IPS-11a (cell line): ENCODE results near the gene MIXL1.
"Not testable (repeated sequence)": the region's sequence is repeated elsewhere in the genome, so short reads cannot be mapped to it uniquely, and the experiment has no call there.

Experiments used
- H3K4me3 ChIP-seq: one replicate; pipeline ENCODE4 v1.5.1; 2013; ENCODE audit warnings: low read depth, low read length, control low read depth

Gene MIXL1

DNA sequence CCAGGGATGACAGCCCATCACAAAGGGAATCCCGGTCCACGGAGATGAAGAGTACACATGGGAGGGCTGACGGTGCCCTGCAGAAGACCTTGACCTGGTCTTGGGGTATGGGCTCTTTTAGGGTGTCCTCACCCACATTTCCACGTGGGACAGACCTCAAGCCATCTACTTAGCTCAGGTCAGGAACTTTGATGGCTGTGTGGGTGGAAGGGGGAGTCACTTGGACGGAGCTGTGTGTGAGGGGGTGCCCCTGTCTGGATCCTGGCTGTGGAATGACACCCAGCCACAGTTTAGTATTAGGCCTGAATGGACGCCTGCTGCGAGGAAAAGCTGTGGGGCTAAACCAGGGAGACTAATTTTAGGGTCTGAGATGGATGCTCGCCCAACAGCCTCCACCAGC is 10.9 kb upstream of the MIXL1 start:
- H3K4me3 ChIP-seq = no peak overlapping the region

DNA sequence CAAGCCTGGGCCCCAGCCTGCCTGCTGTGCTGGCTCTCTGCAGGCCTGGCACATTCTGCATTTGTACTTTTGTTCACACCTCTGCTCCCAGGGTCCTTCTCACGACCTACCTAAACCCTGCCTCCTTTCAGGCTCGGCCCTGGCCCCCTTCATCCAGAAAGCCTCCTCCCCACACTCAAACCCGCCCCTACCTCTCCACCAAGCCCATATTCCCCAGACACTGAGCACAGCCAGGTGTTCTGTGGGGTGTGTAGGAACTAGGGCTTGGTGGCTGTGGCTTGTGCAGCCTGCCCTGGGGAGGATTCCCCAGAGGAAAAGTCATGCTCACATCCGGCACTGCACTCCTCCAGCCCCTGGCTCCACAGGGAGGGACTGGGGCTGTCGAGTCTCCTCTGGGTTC is 8.2 kb upstream of the MIXL1 start:
- no peak overlapping the region for H3K4me3 ChIP-seq

DNA sequence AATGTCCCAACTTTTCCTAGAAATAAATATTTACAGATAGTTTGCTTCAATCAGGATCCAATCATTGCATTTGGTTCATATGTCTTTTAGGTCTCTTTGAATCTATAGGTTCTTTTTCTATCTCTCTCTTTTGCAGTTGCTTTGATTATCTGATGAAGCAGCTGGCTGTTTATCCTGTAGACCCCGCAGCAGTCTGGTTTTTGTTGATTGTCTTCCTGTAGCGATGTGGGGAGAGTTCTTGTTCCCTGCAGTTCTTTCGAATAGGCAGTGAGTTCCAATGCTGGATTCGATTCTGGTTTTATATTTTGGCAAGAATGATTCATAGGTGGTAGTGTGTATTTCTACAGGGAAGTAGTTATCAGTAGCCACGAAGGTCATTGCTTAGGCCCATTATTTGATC is 7.4 kb upstream of the MIXL1 start:
- H3K4me3 ChIP-seq = no peak overlapping the region

DNA sequence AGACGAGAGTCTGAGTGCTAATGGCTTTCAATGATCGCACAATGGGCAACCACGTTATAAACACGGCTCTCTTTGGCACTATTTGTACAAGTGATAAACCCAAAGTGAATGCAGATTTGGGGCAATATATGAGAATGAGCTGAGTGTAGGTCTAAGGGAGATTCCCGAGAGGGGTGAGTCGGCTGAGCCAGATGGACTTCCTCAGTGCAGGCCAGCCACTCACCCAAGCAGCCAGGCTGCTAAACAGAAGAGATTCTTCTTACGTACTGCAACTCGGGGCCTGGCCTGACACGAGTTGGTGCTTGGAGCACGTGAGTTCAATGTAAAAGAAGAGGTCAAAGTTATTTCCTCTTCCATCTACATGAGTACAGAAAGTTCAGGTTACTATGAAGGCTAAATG is 6.2 kb upstream of the MIXL1 start:
- H3K4me3 ChIP-seq = no peak overlapping the region

DNA sequence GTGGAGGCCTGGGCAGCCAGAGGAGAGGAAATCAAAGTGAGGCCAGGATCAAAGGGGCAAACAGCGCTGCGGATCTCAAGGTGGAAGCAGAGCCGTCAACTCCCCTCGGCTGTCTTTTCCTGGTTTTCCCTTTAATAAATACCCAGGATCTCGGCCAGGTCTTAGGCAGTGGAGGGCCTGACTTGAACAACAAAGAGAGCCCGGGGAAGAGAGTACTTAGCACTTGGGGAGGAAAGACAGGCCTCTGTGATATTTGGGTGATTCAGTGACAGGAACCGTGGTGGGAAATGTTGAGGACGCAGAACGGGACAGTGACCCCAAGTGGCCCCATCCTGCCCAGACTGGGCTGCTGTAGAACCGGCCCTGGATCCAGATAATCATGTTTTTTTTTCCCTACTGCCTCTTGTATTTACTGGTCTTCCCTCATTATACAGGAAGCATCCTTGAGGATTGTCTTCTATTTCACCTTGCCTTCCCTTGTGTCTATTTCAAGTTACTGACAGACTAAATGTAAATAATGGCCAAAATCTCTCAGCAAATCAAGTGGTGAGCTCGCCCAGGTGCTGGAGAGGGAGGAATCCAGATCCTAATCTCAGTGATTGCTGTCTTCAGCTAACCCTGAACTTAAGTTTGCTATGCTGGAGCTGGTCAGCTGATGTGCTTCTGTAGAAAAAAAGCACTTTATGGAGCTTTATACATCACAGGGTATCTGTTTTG is 2.8 kb upstream of the MIXL1 start:
- H3K4me3 ChIP-seq = no peak overlapping the region

DNA sequence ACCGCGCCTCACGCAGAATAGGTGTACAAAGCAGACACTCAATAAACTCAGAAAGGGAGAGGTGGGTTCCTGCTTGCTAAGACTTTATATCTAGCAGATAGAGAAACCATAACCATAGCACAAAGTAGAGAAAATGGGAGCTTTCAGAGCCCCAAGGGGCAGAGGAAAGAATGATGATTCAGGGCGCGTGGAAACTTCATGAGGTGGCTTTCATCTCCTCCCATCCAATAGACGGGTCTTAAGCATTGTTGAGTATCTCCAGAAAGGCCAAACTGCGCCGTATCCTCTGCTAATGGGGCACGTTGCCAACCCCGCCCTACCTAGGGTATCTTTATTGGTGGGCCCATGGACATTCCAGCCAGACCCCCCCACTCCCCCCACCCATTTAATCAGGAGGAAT is 778 bp upstream of the MIXL1 start:
- no peak overlapping the region for H3K4me3 ChIP-seq

DNA sequence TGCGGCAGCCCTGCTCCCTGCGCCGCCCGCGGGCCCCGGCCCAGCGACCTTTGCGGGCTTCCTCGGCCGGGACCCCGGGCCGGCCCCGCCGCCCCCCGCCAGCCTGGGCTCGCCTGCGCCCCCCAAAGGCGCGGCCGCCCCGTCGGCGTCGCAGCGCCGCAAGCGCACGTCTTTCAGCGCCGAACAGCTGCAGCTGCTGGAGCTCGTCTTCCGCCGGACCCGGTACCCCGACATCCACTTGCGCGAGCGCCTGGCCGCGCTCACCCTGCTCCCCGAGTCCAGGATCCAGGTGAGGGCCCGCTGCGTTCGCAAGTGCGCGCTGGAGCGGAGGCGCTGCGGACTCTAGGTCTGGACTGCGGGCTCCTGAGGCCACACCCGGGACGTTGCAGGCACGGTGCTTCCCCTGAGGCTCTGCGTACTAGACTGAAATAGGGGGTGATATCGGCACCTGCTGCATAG is 351 bp downstream of the MIXL1 start:
- peak overlapping the region; percentile 72 for H3K4me3 ChIP-seq

DNA sequence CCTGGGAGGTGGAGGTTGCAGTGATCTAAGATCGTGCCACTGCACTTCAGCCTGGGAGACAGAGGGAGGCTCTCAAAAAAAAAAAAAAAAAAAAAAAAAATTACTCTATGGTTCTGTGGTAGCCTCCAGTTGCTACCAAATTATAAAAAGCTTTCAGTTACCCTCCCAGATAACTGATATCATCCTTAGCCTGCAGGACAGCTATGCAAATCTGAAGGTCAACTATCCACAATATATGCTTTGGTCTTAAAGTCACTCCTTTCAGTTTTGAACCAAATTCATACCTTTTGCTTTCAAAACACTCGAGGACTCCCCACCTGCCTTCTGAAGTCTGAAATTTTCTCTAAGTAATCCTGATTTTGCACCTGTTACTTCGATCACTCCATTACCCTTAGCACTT is 3.1 kb downstream of the MIXL1 start:
- no peak overlapping the region for H3K4me3 ChIP-seq

DNA sequence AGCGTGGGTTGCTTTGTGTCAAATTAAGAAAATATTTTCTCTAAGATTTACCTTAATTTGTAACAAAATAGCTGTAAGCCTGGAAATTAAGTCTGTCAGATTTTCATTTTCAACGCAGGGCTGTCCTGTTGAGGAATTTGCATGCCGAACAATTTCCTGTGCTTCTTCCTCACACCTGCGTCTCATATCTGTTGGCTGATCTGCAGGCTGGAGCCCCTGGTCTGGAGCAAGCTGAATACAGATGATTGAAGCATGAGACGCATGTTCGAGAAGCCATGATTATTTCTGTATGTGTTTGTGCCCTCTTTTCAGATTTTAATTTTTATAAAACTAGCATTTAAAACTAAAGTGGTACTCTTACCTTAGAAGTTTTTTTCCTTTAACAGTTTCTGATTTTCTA is 9.8 kb downstream of the MIXL1 start:
- no peak overlapping the region for H3K4me3 ChIP-seq

DNA sequence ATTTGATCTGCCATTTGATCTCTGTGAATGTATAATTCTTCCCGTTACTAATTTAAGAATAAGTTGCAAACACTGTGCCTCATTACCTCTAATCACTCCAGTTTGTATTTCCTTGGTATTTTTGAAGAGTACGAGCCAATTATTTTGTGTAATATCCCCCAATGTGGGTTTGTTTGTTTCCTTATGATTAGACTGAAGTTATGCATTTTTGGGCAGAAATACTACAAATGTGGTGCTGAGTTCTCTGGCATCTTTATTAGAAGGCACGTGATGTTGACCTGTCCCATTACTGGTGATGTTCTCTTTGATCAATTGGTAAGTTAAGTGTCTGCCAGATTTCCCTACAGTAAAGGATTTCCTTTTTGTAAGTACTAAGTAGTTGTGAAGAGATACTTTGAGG is 10.3 kb downstream of the MIXL1 start:
- H3K4me3 ChIP-seq = no peak overlapping the region

DNA sequence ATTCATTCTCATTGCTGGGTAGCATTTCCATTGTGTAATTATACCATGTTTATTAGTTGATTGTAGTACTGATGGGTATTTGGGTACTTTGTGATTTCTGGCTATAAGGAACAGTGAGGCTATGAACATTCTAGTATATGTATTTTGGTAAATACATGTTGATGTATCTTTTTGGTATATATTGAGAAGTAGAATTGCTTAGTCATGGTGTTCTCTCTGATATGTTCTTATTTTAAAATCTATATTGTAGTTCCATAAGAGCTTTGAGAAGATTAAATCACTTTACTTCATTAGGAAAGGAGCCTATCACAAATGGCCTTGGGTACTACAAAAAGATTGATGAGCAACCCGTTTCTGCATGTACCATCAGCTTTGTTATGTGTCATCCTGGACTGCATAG is 13.4 kb downstream of the MIXL1 start:
- no peak overlapping the region for H3K4me3 ChIP-seq

DNA sequence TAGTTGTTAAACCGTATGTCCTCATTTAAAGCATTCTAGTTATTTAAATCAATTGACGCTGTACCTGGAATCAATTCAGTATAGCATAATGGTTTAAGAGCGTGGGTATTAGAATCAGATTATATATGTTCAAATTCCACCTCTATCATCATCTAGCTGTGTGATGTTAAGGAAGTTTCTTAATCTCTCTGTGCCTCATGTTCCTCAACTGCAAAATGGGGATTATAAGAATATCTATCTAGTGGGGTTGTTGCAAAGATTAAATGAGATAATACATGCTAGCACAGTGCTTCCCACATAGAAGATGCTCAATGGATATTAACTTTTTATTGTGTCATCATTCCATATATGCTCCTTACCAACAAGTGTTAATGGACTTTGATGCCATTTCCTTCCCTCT is 16.0 kb downstream of the MIXL1 start:
- no peak overlapping the region for H3K4me3 ChIP-seq

DNA sequence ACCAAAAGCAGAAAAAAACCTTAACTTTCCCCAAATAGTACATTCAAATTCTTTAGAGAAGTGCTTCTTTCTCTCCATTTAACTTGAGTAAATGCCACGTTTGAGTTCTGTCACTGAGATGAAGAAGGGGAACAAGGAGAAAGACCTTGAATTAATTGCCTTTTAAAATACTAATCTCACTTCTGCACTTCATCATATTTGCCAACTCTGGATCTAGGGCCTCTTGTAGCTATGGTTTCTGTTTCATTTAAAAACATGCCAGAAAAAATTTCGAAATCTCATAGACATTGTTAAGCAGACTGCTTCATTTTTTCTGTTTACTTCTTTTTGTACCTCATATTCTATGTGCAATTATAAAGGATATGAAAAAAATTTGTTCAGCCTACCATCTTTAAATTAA is 24.6 kb downstream of the MIXL1 start:
- no peak overlapping the region for H3K4me3 ChIP-seq

DNA sequence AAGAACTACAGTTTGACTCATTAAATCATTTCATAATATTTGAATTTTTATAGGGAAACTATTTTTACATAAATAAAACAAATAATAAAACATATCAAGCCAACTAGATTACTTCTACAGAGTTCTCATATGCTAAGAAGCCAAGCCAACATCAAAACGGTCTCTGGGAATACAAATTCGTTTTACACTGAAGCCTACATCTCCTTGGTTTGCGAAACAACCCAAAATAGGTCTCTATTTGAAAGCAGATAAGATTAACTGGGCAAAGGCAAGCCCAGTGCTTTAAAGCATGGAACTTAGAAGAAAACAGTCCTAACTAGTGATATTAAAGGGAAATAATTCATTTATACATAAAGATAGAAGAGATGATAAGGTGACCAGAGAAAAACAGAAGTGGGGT is 25.3 kb downstream of the MIXL1 start:
- H3K4me3 ChIP-seq = no peak overlapping the region

DNA sequence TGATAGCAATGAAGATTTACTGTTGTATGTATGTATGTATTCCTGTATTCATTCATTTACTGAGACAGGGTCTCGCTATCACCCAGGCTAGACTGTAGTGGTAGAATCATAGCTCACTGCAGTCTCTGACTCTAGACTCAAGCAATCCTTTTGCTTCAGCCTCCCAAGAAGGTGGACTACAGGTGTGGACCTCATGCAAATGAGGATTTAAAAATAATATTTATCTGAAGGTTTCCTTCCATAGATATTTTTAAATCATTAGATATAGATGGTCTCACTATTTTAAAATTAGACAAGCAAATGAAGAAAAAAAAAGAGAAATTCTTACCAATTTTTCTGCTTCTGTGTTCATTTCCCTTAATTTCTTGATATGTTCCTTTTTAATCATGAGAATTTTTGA is 27.0 kb downstream of the MIXL1 start:
- H3K4me3 ChIP-seq = no peak overlapping the region

DNA sequence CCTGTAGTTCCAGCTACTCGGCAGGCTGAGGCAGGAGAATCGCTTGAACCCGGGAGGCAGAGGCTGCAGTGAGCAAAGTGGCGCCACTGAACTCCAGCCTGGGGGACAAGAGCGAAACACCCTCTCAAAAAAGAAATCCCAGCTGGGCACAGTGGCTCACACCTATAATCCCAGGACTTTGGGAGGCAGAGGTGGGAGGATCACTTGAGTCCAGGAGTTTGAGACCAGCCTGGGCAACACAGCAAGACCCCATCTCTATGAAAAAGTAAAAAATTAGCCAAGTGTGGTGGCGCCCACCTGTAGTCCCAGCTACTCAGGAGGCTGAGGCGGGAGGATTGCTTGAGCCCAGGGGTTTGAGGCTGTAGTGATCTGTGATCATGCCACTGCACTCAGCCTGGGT is 29.4 kb downstream of the MIXL1 start:
- not testable (repeated sequence) for H3K4me3 ChIP-seq

DNA sequence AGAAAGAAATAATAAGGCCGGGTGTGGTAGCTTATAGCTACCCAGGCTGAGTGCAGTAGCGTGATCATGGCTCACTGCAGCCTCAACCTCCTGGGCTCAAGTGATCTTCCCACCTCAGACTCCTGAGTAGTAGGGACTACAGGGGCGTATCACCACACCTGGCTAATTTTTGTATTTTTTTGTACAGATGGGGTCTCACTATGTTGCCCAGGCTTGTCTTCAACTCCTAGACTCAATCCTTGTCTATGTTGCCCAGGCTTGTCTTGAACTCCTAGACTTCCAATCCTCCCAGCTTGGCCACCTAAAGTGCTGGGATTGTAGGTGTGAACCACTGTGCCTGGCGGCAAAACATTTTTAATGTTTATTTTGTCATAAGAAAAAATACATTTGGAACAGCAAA is 30.5 kb downstream of the MIXL1 start:
- H3K4me3 ChIP-seq = no peak overlapping the region

DNA sequence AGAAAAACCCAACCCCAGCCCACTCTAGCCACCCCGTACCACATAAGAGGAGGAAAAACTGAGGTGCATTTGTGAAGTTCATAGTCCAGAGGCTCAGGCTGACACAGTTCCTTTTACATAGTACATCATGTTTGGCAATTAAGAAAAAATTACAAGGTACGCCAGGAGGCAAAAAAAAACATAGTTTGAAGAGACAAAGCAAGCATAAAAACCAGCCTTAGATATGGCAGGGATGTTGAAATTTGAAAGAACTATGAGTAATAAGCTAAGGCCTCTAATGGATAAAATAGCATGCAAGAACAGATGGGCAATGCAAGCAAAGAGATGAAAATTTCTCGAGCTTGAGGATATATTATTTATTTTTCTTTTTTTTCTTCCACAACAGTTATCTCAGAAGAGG is 31.9 kb downstream of the MIXL1 start:
- H3K4me3 ChIP-seq = no peak overlapping the region

DNA sequence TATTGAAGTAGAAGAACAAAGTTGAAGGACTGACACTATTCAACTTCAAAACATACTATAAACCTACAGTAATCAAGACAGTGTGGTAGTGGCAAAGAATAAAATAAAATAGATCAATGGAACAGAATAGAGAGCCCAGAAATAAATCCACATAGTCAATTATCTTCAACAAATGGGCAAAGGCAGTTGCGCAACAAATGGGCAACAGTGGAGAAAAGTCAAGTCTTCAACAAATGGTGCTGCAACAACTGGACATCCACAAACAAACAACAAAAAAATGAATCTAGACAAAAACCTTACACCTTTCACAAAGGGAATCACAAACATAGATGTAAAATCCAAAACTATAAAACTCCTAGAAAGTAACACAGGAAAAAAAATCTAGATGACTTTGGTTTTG is 38.4 kb downstream of the MIXL1 start:
- H3K4me3 ChIP-seq = no peak overlapping the region

DNA sequence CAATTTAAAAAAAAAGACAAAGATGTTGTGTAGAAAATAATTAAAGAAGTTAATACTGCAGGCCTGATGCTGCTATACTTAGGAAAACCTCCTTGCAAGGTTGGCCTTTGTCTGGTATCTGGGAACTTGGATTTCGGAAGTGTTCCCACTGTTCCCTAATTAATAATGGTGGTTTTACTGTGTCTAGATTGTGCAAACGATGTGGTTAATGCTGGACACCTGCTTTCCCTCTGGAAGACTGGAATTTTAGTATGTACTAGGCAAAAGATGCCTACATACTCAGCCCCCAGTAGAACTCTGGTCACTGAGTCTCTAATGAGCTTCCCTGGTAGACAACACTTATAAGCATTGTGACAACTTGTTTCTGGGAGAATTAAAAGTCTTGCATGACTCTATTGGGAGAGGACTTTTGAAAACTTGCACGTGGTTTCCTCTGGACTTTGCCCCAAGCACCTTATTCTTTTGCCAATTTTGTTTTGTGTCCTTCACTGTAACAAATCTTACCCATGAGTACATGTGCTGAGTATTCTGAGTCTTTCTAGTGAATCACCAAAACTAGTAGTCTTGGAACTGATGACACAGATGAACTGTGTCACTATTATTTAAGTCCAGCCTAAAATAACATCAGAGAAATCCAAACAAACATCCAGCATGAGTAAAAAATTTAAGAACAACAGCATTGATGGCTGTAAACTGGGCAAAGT is 45.1 kb downstream of the MIXL1 start:
- no peak overlapping the region for H3K4me3 ChIP-seq

DNA sequence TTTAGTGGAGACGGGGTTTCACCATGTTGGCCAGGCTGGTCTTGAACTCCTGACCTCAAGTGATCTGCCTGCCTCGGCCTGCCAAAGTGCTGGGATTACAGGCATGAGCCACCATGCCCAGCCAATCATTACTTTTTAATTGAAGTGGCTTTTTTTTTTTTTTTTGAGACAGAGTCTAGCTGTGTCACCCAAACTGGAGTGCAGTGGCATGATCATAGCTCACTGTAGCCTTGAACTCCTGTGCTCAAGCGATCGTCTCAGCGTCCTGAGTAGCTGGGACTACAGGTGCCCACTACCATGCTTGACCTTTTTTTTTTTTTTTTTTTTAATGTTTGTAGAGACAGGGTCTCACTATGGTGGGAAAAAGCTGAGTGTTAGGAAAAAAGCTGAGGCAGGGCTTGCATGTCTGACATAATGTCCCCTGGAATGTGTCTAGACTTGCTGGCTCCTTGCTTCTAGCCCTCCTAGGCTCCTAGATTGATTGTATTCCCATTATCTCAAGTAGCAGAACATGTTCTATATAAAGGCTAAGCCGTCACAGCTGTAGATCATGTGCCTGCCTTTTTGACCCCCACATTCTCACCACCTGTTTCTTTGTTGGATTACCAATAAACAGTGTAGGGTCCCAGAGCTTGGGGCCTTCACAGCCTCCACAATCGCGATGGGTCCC is 48.9 kb downstream of the MIXL1 start:
- H3K4me3 ChIP-seq = not testable (repeated sequence)

DNA sequence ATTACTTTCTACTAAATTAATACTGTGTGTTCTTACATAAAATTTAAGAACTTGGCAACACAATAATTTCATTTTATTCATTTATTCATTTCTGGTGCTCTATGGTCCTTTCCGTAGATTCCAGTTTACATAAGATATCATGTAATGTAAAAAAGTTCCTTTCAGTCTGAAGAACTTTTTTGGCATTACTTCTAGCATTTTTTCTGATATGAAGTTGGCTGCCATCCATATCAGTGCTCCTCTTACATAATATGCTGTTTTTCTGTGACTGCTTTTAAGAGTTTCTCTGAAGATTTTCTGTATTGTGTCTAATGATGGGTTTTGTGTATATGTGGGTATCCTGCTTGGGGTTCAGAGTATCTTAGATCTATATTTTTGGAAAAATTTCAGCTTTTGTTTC is 50.7 kb downstream of the MIXL1 start:
- no peak overlapping the region for H3K4me3 ChIP-seq
